ENCODE measurements around the gene ZAR1.

Gene ZAR1

GRCh38 chr4:48475770-48476169 lies 14.3 kb upstream of the ZAR1 start:
- no peak overlapping the region for H3K4me3 ChIP-seq (ENCODE audit: low read length)
- no peak for DNase-seq (ENCODE audit: low read depth)
- no peak for TF ChIP-seq CTCF (conservative IDR thresholded peaks at IDR 0.05; ENCODE audit: low read length)

GRCh38 chr4:48478273-48478672 lies 11.8 kb upstream of the ZAR1 start:
- DNase-seq (ENCODE audit: low read depth), result no peak
- no peak for TF ChIP-seq CTCF (conservative IDR thresholded peaks at IDR 0.05; ENCODE audit: low read length)
- no peak overlapping the region for H3K4me3 ChIP-seq (ENCODE audit: low read length)

GRCh38 chr4:48481581-48481980 lies 8.5 kb upstream of the ZAR1 start:
- no peak for TF ChIP-seq CTCF (conservative IDR thresholded peaks at IDR 0.05; ENCODE audit: low read length)
- DNase-seq (ENCODE audit: low read depth), result no peak

GRCh38 chr4:48483006-48483776 lies 6.9 kb upstream of the ZAR1 start, which contains the start of gene SLC10A4:
SLC10A4 (plus strand) TSS chr4:48483343; CDS start chr4:48483562, 219 bp downstream.
- no peak within 1 kb of the TSS for H3K4me3 ChIP-seq (ENCODE audit: low read length)
- TF ChIP-seq CTCF (conservative IDR thresholded peaks at IDR 0.05; ENCODE audit: low read length), result no peak
- no peak for DNase-seq (ENCODE audit: low read depth)

More at GRCh38 chr4:48481581-48481980, 8.5 kb upstream of the ZAR1 start:
- no peak overlapping the region for H3K4me3 ChIP-seq (ENCODE audit: low read length)

GRCh38 chr4:48483777-48484493 lies 6.1 kb upstream of the ZAR1 start:
- DNase-seq (ENCODE audit: low read depth), result no peak
- no peak overlapping the region for H3K4me3 ChIP-seq (ENCODE audit: low read length)
- TF ChIP-seq CTCF (conservative IDR thresholded peaks at IDR 0.05; ENCODE audit: low read length), result no peak

- no peak overlapping the region for H3K4me3 ChIP-seq (ENCODE audit: low read length)
- TF ChIP-seq CTCF (conservative IDR thresholded peaks at IDR 0.05; ENCODE audit: low read length), result no peak
- no peak for DNase-seq (ENCODE audit: low read depth)
Observed at GRCh38 chr4:48484494-48485168, 5.4 kb upstream of the ZAR1 start.
